C4-2B (cell line): ENCODE data around the gene CDH11.

ENCODE experiments used
- H3K27ac ChIP-seq: fragments of 450-650 bp; 2 replicates; pipeline ENCODE4 v1.5.1; 2017
- CTCF ChIP-seq: fragments of 450-650 bp; conservative IDR thresholded peaks from 2 replicates; pipeline ENCODE4 v1.5.1; 2017; ENCODE audit warnings: mild to moderate bottlenecking
- ZFX ChIP-seq: fragments of 450-650 bp; IDR thresholded peaks from 2 replicates; pipeline ENCODE4 v1.6.1; 2017

Gene CDH11

GRCh38 chr16:65069766-65070165, 52.1 kb downstream of the CDH11 start:
- H3K27ac ChIP-seq = no peak overlapping the region

GRCh38 chr16:65069065-65069464, 52.8 kb downstream of the CDH11 start:
- no peak for TF ChIP-seq ZFX
- no peak for TF ChIP-seq CTCF

More at GRCh38 chr16:65069766-65070165, 52.1 kb downstream of the CDH11 start:
- no peak for TF ChIP-seq CTCF
- TF ChIP-seq ZFX = no peak

GRCh38 chr16:65068151-65068740, 53.6 kb downstream of the CDH11 start:
- H3K27ac ChIP-seq = no peak overlapping the region
- TF ChIP-seq CTCF (no peak), ZFX (no peak)

More at GRCh38 chr16:65069065-65069464, 52.8 kb downstream of the CDH11 start:
- no peak overlapping the region for H3K27ac ChIP-seq

GRCh38 chr16:65066651-65067050, 55.2 kb downstream of the CDH11 start:
- TF ChIP-seq ZFX (no peak), CTCF (no peak)
- H3K27ac ChIP-seq = no peak overlapping the region

GRCh38 chr16:65065031-65065430, 56.8 kb downstream of the CDH11 start:
- TF ChIP-seq CTCF (no peak), ZFX (no peak)
- H3K27ac ChIP-seq = no peak overlapping the region

- TF ChIP-seq CTCF = no peak
- TF ChIP-seq ZFX = no peak
- no peak overlapping the region for H3K27ac ChIP-seq
Measured at GRCh38 chr16:65064131-65064530, 57.7 kb downstream of the CDH11 start.

GRCh38 chr16:65062736-65063583, 58.9 kb downstream of the CDH11 start:
- no peak overlapping the region for H3K27ac ChIP-seq
- TF ChIP-seq ZFX = no peak
- TF ChIP-seq CTCF = no peak
